ENCODE data around the gene CAMK2B. TPM values are rescaled to one million over a fixed set of nuclear protein-coding genes. Genes with fewer than 3 reads are reported as not detected.

CAMK2B gene
- 0.65 TPM for polyA plus RNA-seq (2012; ENCODE audit: low read depth, missing spikeins)

DNA sequence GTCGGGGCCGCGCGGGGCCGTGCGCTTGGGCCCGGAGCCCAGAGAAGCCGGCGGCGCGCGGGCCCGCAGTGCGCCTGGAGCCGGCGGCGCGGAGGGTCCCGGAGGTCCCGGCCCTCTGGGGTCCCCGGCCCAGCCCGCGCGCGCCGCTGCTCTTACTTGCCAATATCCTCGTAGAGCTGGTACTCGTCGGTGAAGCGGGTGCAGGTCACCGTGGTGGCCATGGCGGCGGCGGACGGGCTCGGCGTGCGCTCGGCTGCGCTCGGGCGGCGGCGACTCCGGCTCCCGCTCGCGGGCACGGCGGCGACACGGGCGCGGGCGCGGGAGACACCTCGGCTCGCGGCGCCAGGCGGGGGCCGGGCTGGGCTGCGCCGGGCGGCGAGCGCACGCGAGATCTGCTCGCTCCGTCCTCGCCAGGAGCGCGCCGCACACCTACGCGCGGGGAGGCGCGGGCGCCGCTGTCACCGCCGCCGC is at the start of gene CAMK2B:
Gene CAMK2B (minus strand): TSS at position 394 of the 471 bp plus-strand sequence. CDS start 173 bp downstream, at position 221.
- DNase-seq (ENCODE audit: insufficient read length, low spot score) (no peak), FAIRE-seq (no peak)
- TF ChIP-seq SPI1 (IDR thresholded peaks at IDR 0.05; ENCODE audit: low read depth, low read length) (no peak), TAF1 (IDR thresholded peaks at IDR 0.05; ENCODE audit: low read depth, low read length) (no peak), POLR2AphosphoS5 (IDR thresholded peaks at IDR 0.05; ENCODE audit: low read depth, low read length) (no peak), POLR2A (IDR thresholded peaks at IDR 0.05; ENCODE audit: low read depth, low read length) (no peak), PAX5 (IDR thresholded peaks at IDR 0.05; ENCODE audit: insufficient read depth, low read length, severe bottlenecking) (no peak), POU2F2 (IDR thresholded peaks at IDR 0.05; ENCODE audit: low read depth, low read length) (no peak)

DNA sequence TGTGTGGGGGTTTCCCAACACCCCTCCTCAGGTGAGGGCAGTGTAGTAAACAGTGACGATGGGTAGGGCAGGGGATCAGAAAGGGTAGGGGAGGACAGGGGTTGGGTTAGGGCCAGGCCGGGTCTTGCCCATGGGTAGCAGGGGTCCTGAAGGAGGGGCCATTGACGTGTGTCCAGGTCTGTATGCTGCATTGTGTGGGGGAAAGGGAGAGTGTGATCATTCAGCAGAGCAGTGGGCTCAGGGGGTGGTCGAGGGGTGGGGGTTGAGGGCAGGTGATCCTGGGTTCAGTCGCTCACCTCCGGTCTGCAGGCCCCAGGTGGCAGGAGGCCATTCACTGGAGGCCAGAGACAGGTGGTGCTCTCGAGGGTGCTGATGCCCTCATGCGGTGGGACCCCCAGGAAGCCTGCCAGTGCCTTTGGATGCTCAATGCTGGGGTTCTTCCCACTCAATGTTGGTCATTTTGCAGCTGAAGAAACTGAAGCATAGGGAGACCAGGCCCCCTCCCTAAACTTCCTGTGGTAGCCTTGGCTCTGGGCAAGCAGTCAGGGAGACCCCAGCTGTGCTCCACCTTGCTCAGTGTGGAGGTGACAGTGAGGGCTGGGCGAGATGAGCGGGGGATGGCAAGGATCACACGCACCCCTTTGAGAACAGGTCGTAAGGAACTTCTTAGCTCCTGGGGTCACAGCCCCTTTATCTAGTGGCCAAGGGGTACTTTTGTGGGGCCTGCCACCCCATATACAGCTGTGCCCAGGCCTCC is 48.8 kb upstream of the CAMK2B start:
- FAIRE-seq (no peak), DNase-seq (ENCODE audit: insufficient read length, low spot score) (no peak)
- TF ChIP-seq POLR2A (IDR thresholded peaks at IDR 0.05; ENCODE audit: low read depth, low read length) (no peak), PAX5 (IDR thresholded peaks at IDR 0.05; ENCODE audit: insufficient read depth, low read length, severe bottlenecking) (no peak), SPI1 (IDR thresholded peaks at IDR 0.05; ENCODE audit: low read depth, low read length) (no peak), TAF1 (IDR thresholded peaks at IDR 0.05; ENCODE audit: low read depth, low read length) (no peak)

DNA sequence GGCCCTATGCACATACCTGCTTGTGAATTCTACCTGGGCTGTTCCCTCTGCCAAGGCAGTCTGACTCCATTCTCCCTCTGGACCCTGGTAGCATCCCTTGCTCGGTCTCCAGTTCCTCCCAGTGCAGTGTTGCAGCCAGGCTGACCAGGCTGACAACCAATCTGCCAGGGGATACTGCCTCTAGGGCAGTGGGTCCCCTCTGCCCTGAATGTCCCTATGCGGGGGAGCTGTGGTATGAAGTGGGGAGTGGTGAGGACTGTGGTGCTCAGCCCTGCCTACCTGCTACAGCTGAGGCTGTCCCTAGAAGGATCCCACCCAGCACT is 48.0 kb upstream of the CAMK2B start:
- TF ChIP-seq SPI1 (IDR thresholded peaks at IDR 0.05; ENCODE audit: low read depth, low read length) (no peak), PAX5 (IDR thresholded peaks at IDR 0.05; ENCODE audit: insufficient read depth, low read length, severe bottlenecking) (no peak), POLR2AphosphoS5 (IDR thresholded peaks at IDR 0.05; ENCODE audit: low read depth, low read length) (no peak), POU2F2 (IDR thresholded peaks at IDR 0.05; ENCODE audit: low read depth, low read length) (no peak), TAF1 (IDR thresholded peaks at IDR 0.05; ENCODE audit: low read depth, low read length) (no peak), POLR2A (IDR thresholded peaks at IDR 0.05; ENCODE audit: low read depth, low read length) (no peak)
- no peak for FAIRE-seq
- DNase-seq (ENCODE audit: insufficient read length, low spot score), result no peak

DNA sequence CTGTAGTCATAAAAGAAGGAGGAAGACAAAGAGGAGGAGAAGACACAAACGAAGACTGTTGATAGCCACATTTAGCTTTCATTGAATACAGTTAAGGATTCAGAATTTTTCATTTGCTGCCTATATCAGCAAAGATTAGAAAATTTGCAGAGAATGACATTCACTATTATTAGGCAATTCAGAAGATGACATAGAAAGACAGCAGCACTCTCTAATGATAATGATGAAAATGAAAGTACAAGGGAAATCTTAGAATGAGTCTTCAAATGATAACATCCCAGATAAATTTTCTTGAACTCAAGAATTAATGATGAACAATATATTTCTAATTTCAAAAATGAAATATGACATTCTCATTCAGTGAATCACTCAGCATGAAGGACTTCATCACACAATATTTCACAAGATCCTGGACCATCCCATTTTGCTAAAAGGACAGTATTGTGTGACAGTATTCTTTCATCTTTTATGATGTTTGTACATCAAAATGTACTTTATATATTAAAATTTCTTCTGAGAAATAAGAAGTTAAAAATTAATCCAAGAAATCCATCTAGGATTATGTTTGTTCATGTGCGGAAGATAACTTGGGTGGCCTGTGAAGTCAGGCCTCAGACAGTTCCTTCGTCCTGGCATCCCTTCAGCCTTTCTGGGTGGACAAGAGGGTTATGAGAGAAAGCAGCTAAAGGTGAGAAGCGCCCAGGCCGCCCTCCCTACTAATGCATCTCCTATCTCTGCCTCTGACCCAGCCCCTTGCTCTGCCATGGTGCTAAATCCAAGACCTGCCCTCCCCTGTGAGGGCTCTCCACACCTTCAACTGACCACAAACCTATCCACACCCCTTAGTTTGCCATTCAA is 47.4 kb upstream of the CAMK2B start:
- DNase-seq (ENCODE audit: insufficient read length, low spot score), result no peak
- no peak for FAIRE-seq
- no peak for TF ChIP-seq PAX5 (IDR thresholded peaks at IDR 0.05; ENCODE audit: insufficient read depth, low read length, severe bottlenecking)

DNA sequence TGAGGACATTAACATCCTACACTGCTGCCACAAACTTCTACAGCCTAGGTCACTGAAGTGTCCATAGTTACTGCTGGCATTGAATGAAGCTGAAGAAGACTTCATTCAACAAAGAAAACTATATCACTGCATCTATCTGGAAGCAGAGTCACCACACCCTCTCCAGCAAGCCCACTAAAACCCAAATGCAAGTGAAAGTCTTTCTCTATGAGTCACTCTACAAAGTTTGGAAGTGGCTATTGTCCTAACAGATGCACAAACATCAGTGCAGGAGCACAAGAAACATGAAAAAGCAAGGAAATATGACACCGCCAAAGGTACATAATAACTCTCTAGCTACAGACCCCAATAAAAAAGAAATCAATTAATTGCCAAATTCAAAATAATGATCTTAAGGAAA is 43.5 kb upstream of the CAMK2B start:
- FAIRE-seq (no peak), DNase-seq (ENCODE audit: insufficient read length, low spot score) (no peak)

DNA sequence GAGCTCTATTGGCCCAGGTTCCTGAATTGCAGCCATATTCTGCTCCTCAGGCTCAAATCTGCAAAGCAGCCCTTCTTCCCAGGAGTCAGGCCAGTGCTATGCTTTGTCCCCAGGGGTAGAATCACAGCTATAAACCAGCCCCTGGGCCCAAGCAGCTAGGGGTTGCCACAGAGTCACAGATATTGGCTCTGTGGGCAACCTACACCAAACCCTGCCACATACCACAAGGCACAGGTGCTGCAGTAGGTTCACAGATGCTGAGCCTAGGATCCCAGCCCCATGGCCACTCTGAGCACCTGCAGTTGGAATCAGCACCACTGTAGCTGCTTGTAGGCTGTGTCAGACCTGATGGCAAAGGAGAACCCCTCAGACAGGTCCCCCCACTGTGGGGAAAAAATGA is 43.1 kb upstream of the CAMK2B start:
- TF ChIP-seq PAX5 (IDR thresholded peaks at IDR 0.05; ENCODE audit: insufficient read depth, low read length, severe bottlenecking), result no peak
- TF ChIP-seq TAF1 (IDR thresholded peaks at IDR 0.05; ENCODE audit: low read depth, low read length), result no peak
- no peak for TF ChIP-seq POLR2A (IDR thresholded peaks at IDR 0.05; ENCODE audit: low read depth, low read length)
- TF ChIP-seq POU2F2 (IDR thresholded peaks at IDR 0.05; ENCODE audit: low read depth, low read length), result no peak
- TF ChIP-seq SPI1 (IDR thresholded peaks at IDR 0.05; ENCODE audit: low read depth, low read length), result no peak
- no peak for TF ChIP-seq POLR2AphosphoS5 (IDR thresholded peaks at IDR 0.05; ENCODE audit: low read depth, low read length)
- FAIRE-seq (no peak), DNase-seq (ENCODE audit: insufficient read length, low spot score) (no peak)

More for the DNA sequence above, 43.5 kb upstream of the CAMK2B start:
- TF ChIP-seq TAF1 (IDR thresholded peaks at IDR 0.05; ENCODE audit: low read depth, low read length) (no peak), POLR2AphosphoS5 (IDR thresholded peaks at IDR 0.05; ENCODE audit: low read depth, low read length) (no peak), SPI1 (IDR thresholded peaks at IDR 0.05; ENCODE audit: low read depth, low read length) (no peak), POLR2A (IDR thresholded peaks at IDR 0.05; ENCODE audit: low read depth, low read length) (no peak), POU2F2 (IDR thresholded peaks at IDR 0.05; ENCODE audit: low read depth, low read length) (no peak), PAX5 (IDR thresholded peaks at IDR 0.05; ENCODE audit: insufficient read depth, low read length, severe bottlenecking) (no peak)

DNA sequence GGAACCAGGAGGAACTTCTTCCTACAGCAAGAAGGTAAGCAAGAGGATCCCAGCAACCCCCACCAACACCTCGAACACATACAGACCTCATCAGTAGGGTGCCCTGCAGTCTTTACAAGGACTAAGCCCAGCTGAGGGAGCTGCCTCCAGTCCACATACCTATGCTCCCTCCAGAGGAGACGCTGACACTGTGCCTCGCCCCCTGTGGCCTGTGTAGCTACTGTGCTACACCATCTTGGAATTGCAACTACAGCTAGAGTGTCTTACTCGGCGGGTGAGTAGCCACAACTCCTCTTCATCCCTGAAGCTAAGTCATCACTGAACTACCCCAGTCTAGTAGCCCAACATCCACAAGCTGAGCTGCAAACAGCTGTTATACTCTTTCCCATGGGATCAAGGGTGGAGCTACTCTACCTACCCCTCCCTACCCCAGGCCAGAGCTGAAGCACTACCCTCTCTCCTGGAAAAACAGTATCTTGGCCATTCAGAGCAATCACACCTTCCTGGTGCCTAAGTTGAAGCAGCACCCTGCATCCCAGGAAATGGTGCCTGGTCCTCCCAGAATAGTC is 42.2 kb upstream of the CAMK2B start:
- no peak for TF ChIP-seq POLR2A (IDR thresholded peaks at IDR 0.05; ENCODE audit: low read depth, low read length)
- TF ChIP-seq TAF1 (IDR thresholded peaks at IDR 0.05; ENCODE audit: low read depth, low read length), result no peak
- TF ChIP-seq POU2F2 (IDR thresholded peaks at IDR 0.05; ENCODE audit: low read depth, low read length), result no peak
- no peak for TF ChIP-seq POLR2AphosphoS5 (IDR thresholded peaks at IDR 0.05; ENCODE audit: low read depth, low read length)
- TF ChIP-seq SPI1 (IDR thresholded peaks at IDR 0.05; ENCODE audit: low read depth, low read length), result no peak
- DNase-seq (ENCODE audit: insufficient read length, low spot score) (no peak), FAIRE-seq (no peak)

DNA sequence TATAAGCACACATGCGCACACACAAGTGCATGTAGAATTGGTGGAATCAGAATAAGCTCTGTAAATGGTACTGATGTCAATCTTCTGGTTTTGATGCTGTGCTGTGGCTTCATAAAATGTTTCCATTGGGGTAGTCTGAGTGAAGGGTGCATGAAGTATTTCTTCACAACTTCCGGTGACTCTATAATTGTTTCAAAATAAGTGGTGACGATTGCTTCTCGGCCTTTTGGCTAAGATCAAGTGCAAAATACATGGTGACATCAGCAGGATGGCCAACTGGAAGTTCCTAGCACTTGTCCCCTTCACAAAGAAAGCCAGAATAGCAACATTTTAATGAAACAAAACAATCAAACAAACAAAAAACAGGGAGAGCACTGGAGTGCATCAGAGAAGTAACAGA is 41.6 kb upstream of the CAMK2B start:
- TF ChIP-seq SPI1 (IDR thresholded peaks at IDR 0.05; ENCODE audit: low read depth, low read length) (no peak), PAX5 (IDR thresholded peaks at IDR 0.05; ENCODE audit: insufficient read depth, low read length, severe bottlenecking) (no peak), POU2F2 (IDR thresholded peaks at IDR 0.05; ENCODE audit: low read depth, low read length) (no peak), POLR2A (IDR thresholded peaks at IDR 0.05; ENCODE audit: low read depth, low read length) (no peak), POLR2AphosphoS5 (IDR thresholded peaks at IDR 0.05; ENCODE audit: low read depth, low read length) (no peak), TAF1 (IDR thresholded peaks at IDR 0.05; ENCODE audit: low read depth, low read length) (no peak)
- FAIRE-seq, result no peak
- DNase-seq (ENCODE audit: insufficient read length, low spot score), result no peak

DNA sequence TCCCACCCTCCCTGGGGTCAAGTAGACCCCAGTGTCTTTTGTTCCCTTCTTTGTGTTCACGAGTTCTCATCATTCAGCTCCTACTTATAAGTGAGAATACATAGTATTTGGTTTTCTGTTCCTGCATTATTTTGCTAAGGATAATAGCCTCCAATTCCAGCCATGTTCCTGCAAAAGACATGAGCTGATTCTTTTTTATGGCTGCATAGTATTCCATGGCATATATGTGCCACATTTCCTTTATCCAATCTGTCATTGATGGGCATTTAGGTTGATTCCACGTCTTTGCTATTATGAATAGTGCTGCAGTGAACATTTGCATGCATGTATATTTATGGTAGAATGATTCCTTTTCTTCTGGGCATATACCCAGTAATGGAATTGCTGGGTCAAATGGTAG is 28.3 kb upstream of the CAMK2B start:
- no peak for FAIRE-seq
- DNase-seq (ENCODE audit: insufficient read length, low spot score), result no peak
- no peak for TF ChIP-seq SPI1 (IDR thresholded peaks at IDR 0.05; ENCODE audit: low read depth, low read length)
- no peak for TF ChIP-seq POLR2A (IDR thresholded peaks at IDR 0.05; ENCODE audit: low read depth, low read length)
- TF ChIP-seq TAF1 (IDR thresholded peaks at IDR 0.05; ENCODE audit: low read depth, low read length), result no peak
- no peak for TF ChIP-seq POU2F2 (IDR thresholded peaks at IDR 0.05; ENCODE audit: low read depth, low read length)
- no peak for TF ChIP-seq POLR2AphosphoS5 (IDR thresholded peaks at IDR 0.05; ENCODE audit: low read depth, low read length)
- TF ChIP-seq PAX5 (IDR thresholded peaks at IDR 0.05; ENCODE audit: insufficient read depth, low read length, severe bottlenecking), result no peak
